HG03439 (cell line): Measurements from ENCODE around the gene EPN2.

Source experiments
- ATAC-seq: cut with Tn5 transposase; IDR thresholded peaks from one replicate; pipeline ENCODE4 v1.9.1; 2021; ENCODE audit warnings: mild to moderate bottlenecking, moderate library complexity; ENCODE audit not compliant: unreplicated experiment

Gene EPN2

DNA sequence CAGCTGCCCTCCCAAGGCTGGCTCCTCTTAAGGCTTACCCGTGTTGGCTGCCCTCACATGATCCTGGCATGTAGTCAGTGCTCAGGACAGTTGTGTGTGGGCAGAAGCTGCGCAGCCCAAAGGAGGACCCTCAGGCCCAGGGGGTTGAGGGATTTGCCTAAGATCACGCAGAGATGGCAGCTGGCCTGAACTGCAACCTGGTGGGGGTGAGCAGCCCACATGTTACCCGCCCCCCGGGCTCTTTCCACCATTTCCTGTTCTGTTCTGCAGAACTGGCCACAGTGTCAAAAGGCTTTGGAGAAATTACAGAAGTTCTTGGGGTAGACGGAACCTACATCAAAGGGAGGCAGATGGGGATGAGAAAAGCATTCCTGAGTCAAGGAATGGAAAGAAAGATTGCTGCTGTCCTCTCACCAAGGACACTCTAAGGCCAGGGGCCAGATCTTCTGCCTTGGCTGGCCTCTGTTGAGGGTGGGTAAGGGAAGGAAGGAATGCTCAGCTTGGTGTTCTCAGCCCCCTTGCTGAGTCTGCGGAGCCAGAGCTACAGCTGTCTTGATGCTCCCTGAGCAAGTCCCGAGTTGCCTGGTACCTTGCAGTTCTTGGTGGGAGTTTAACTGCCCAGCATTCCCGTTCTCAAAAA is 53.0 kb downstream of the EPN2 start:
- no peak for ATAC-seq

DNA sequence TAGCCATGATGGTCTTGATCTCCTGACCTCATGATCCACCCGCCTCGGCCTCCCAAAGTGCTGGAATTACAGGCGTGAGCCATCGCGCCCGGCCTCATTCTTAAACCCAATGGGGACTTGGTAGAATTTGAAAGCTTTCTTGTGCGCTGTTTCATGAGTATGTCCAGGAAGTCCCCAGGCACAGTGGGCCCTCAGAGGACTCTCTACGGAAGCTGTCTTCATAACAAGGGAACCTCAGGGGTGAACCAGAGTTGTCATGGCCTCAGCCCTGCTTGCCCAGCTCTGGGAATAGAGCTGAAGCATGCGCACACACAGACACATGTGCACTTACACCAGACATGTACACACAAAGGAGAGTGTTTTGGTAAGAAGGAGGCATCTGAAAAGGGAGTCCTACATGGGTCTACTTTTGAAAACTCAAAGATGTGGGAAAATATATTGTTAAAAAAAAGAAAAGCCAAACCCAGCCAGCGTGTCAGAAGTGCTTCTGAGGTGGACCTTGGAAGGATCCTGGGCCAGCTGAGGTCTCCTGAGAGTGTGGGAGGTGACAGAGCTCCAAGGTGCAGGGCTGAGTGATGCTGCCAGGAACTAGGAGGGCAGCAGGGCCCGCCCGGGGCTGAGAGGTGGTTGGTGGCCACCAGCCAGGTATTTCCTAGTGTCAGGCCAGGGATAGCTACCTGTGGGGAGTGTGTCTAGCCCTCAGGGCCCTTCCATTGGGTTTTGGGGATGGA is 54.6 kb downstream of the EPN2 start:
- no peak for ATAC-seq

DNA sequence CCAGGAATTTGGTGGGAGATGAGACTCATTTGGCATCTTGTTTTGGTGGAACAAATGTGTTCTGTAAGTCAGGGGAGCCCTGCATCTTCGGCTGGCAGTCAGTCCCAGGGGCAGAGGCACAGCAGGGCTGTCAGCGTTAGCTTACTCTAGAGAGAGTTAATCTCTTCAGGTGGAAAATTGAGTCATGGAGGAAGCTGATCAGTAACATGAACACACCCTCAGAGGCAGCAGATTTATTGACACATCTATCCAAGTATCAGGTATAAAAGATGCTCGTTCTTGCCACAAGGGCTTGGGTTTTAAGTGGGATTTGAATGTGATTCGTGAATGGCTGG is 55.2 kb downstream of the EPN2 start:
- ATAC-seq = no peak

DNA sequence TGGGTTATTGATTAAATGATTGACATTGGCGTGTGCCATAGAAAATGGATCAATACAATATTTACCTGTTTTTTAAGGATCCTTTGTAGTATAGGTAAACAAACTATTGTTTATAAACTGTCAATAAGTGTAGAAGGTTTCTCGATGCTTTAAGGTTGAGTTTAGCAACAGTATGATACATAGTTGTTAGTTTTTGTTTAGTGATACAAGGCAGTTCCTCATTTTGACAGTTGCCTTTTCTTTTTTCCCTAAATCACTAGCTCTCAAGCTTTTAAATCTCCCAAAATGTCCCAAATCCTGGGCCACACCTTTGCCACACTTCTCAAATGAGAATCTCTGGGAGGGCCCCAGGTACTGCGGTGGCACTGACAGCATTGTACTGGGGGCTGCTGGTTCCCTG is 57.3 kb downstream of the EPN2 start:
- no peak for ATAC-seq

DNA sequence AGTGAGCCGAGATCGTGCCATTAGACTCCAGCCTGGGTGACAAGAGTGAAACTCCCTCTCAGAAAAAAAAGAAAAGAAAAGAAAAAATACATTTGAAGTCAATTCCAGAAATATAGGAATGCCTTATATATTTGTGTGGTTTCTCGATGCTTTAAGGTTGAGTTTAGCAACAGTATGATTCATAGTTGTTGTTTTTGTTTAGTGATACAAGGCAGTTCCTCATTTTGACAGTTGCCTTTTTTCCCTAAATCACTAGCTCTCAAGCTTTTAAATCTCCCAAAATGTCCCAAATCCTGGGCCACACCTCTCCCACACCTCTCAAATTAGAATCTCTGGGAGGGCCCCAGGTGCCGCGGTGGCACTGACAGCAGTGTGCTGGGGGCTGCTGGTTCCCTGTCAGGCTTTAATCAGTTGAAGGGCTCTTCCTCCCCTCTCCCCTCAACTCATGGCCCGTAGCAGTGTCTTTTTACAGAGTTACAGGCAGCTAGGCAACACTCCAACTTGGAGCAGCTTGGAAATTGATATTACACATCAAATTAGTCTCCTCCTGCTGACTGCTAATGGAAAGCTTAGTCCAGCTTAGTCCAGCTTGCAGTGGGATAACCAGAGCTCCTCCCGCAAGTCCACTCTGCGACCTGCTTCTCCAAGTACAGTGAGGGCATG is 58.4 kb downstream of the EPN2 start:
- ATAC-seq = no peak

DNA sequence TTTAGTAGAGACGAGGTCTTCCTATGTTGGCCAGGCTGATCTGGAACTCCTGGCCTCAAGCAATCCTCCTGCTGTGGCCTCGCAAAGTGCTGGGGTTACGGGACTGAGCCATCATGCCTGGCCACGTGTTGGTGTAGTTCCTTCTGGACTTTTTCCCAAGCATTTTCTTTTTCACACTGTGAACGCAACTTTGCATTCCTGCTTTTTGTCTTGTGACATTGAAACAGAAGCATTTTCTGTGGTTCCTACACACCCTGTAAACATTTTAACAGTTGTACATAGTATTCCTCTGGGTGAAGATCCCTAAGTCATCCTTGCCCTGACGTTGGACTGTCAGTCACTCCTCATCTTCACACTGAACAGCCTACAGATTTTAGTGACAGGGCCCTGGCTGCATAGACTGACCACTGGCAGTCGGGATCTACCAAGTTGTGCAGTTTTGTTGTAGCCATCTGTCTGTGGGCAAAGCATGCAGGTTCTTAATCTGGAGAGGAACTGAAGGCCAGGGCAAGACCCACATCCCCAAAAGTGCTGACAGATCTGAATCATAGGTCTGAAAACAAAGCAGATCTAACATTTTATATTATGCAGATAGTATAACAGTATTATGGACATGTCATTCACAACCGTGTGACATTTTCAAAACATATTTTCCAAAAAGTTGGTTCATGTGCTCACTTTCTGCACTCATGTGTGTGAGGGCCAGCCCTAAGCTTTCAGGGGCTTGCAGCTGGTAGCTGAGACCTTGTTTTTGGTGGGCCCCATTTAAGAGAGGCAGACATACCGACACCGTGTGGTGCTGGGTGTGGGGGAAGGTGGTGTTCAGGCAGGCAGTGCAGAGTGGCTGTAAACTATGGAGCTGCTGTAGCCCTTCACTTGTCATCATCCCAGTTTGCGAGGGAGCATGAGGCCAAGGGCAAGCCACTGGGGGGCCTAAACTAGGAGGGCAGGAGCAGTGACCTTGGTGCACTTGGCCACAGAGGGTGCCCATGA is 59.9 kb downstream of the EPN2 start:
- ATAC-seq = no peak

DNA sequence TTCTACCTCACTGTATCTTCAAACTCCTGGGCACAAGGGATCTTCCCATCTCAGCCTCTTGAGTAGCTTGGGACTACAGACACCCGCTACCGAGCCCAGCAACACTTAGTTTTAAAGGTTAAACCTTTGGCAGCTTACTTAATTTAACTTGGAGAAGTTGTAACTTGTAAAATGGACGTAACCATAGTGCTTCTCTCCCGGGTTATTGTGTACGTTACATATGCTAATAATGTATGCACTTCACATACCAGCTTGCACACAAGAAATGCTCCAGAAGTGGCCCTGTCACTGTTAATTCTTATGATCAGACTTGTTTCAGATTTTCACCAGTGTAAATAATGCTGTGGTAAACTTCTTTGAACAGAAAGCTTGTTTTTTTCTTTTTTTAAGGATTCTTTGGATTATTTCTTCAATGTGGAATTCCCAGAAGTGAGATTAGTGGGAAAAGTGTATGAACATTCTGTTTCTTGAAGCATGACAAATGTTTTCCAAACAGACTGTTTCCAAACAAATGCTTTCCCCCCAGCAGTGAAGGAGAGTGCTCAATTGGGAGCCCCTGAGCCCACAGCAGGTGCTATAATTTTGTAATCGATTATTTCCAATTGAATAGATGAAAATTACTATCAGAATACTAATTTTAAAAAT is 61.5 kb downstream of the EPN2 start:
- no peak for ATAC-seq

DNA sequence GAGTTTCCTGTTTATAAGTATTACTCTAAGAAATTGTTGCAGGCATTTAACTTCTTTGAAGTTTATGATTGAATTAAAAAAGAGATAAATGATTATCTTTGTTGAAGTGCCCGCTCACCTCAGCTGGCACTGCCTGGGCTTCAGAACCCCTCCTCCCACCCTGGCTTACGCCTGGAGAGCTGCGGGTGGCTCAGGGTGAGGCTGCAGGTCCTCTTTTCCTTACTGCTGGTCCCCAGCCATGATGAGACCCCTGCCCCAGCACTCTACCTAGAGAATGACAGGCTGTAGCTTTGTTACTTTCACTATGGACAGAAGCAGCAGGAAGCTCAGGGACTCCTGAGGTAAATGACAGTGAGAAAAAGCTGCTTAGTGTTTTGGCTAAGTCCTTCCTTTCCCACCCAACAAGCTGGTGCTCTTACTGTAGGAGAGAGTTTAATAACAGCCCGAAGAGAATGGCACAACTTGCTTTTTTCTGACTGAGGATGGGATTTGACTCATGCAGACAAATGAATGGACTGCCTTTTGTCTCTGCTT is 62.1 kb downstream of the EPN2 start:
- no peak for ATAC-seq

DNA sequence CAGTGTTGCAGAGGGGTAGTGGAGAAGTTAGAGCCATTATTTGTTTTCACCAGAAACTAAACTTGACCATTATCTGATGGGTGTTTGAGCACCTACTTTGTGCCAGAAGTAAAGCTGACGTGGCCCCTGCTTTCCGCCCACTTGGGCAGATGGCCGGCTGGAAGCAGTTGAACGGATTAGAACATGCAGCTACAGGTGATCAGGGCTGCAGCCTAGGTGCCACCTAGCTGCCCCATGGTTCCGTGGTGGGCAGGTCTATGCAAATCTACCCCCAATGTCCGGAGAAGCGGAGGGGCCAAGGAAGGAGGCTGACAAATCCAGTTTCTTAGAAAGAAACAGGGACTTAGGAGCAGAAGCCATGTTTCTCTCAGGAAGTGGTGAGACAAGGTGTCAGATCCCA is 62.7 kb downstream of the EPN2 start:
- no peak for ATAC-seq

DNA sequence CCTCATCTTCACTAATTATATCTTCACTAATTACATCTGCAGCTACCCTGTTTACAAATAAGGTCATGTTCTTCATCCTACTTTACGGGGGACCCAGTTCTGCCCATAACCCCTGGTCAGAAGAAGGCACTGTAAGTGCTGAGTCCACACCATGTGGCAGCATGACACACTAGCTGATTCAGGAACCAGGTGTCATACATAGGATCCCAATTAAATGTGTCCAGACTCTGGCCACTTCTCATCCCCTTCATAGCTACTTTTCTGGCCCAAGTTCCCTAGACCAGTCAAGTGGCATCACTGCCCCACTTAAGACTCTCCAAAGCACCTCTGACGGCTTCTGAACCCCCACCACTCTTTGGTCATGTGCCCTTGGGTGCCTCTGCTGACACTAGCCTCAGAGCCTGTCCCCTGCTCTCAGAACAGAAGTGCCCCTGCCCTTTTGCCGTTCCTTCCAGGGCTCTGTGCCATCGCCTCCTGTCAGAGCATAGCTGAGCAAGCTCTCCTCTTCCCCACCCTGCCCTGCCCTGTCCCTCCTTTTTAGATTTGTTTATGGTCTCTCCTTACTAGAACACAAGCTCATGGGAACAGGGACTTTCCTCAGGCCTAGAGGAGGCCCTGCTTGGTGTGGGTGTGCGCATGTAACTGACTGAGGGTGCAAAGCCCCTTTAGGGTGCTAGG is 64.2 kb downstream of the EPN2 start:
- ATAC-seq = no peak

DNA sequence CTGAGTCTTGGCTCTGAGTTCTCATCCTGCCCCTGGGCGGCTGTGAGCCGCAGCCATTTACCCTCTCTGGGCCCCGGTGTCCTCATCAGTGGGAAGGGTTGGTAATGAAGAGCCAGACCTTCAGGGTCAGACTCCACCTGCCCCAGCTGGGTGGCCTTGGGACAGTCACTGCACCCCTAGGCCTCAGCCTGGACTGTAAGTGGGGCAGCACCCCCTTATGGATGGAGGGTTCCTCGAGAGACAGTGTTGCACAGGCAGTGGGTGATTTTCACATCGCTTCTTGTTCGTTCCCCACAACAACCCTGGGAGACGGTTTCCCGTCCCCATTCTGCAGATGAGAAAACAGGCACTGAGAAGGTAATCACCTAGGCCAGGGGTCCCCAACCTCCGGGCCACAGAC is 64.8 kb downstream of the EPN2 start:
- ATAC-seq = no peak

DNA sequence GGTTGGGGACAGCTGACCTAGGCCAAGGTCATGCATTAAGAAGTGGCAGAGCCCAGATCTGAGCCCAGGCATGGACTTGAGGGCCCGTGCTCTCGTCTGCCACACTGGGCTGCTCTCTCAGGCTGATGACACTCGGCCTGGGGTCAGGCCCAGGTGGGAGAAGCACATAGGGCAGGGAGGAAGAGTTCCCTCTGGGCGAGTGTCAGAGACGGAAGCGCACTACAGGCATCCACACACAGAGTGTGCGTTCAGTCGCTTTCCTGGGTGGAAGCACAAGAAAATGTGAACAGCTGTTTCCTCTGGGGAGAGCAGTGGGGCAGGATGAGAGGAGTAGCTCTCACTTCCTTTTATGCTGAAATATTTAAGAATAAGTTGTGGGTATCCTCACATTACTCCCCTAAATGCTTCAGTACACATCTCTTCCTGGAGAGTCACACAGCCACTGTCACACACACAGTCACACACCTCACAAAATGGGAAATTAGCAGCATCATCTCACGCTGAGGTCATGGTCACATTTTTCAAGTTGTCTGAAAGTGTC is 65.7 kb downstream of the EPN2 start:
- ATAC-seq = no peak

DNA sequence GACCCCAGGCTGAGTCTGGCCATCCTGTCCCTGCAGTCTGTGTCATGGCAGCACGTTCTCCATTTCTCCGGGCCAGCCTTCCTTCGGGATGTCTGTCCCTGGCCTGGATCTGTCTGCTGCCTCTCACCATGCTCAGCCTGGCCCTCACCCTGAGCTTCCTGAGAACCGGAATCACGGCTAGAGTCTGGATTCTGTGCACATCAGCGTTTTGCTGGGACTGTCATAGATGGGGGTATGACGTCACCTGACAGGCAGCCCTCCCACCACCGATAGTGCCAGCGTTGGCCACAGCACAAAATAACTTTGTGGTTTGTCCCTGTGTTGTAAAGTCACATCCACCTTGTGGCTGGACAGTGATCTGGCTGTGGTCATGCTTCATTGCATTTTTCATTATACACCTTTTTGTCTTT is 66.2 kb downstream of the EPN2 start:
- no peak for ATAC-seq

DNA sequence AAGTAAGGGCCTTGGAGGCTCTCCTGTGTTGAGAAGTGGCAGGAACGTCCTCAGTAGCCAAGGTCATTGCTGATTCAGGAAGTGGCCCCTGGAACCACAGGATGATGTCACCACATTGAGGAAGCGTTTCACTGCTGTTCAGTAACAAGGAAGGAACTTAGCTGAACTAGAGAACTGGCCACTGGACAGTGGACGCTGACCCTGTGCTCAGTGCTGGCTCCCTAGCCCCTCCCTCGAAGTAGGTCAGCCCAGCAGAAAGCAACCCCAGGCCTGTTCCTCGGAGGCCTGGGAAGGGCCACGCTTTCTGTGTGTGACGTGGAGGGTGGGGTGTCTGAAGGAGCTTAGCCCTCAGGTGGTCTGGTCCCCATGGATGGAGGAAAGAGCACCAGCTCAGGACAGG is 67.0 kb downstream of the EPN2 start:
- ATAC-seq = no peak

DNA sequence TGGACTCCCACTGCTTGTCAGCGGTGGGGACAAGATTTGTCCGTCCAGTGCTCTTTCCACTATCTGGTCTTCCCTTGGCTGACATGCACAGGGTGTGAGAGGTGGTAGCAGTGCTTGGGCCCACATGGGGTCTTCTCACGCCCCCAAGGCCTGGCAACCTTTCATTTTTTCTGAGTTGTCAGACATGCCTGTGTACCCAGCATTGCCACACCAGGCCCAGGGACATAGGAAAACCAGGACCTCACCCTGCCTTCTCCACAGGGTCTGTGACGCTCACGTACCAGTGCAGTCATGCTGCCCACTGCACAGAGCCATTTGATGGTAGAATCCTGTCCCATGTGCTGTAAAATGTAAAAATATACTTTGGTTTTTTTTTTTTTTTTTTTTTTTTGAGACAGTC is 67.6 kb downstream of the EPN2 start:
- no peak for ATAC-seq

DNA sequence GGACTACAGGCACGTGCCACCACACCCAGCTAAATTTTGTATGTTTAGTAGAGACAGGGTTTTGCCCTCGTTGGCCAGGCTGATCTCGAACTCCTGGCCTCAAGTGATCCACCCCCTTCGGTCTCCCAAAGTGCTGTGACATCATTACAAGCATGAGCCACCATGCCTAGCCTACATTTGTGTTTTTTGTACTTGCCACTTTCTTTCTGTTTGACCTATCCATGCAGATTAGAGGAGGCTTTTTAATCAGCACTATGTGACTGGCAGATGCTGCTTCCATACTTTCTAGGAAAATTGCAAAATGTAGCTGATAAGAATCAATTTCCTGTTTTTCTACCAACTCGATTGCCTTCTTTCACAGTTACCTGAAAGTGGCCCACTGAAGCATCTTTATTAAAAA is 68.1 kb downstream of the EPN2 start:
- ATAC-seq = no peak

DNA sequence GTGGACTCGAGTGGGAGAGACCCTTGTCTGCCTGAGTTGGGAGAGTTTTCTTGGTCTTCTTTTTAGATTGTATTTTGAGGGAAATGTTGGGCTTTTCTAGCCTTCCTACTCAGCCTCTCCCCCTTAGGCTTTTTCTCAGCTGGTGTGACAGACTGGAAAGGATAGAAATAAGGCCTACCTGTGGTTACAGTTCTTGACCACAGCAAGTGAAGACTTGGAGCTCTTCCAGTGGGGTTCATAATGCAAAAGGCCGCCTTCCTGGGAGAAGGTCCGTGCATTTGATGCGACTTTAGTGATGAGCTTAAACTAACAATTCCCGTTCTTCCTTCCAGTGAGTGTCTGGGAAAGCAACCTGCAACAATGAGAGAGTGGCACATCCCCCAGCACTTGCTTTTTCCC is 68.6 kb downstream of the EPN2 start:
- ATAC-seq = no peak

DNA sequence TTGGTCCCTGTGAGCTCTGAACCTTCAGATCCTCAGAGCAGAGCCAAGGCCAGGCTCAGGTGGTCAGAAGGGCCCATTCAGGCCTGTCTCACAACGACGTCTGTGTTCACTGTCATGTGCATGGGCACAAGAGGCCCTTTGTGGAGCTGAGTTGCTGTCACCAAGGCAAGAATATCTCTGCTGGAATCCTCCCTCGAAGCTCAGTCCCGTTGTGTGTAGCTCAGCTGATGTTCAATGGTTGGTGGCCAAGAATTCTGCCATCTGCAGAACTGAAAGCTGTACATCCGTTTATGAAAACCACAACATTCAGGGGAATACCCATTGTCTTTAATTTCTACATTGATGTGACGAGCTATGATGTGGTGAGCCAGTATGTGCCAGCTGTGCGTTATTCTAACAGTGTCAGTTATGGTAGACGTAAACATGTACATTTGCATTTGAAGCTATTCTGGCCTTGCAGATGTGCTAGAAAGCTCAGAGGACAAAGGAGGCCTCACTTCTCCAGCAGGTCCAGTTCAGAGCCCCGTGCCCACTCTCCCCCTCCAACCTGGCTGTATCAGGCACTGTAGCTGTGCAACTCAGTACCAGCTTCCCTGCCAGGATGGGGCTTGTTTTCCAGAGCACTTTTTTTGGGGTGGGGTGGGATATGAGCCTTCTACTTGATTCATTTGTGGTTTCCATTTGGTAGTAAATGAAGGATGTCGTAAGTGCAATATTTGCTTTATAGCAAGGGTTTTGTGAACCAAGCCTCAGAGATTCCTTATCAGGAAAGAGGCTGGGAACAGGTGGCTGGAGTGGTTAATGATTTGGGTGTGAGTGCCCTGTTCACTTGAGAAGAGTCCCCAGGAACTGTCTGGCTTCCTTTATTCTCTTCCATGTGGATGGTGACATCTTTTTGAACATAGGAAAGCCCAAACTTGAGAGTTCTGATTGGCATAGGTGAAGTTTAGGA is 69.3 kb downstream of the EPN2 start:
- peak; percentile 81 for ATAC-seq

DNA sequence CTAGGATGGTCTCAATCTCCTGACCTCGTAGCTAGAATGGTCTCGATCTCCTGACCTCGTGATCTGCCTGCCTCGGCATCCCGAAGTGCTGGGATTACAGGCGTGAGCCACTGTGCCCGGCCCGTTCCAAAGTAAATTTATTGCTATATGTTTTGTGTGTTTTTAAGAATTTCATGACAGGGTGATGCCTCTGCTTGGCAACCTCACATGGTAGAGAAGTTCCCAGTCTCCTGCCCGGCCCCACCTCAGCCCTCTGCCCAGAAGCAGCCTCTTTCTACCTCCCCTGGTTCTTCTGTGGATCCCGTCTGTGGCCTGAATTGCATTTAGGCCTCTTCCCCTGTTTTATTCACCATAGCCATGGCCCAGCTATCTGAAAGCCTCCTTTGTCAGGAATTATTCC is 70.4 kb downstream of the EPN2 start:
- ATAC-seq = no peak
